Measurements from ENCODE around the gene NSD1. TPM values are rescaled to one million over a fixed set of nuclear protein-coding genes. Genes with fewer than 3 reads are reported as not detected.
A peak's percentile ranks its signal among the peaks of the same experiment; 100 is the strongest.
"Not testable (repeated sequence)": the region's sequence is repeated elsewhere in the genome, so short reads cannot be mapped to it uniquely, and the experiment has no call there.

The NSD1 gene
- total RNA-seq, 2 experiments from 2014 or later: 83.2 to 92.9 TPM

DNA sequence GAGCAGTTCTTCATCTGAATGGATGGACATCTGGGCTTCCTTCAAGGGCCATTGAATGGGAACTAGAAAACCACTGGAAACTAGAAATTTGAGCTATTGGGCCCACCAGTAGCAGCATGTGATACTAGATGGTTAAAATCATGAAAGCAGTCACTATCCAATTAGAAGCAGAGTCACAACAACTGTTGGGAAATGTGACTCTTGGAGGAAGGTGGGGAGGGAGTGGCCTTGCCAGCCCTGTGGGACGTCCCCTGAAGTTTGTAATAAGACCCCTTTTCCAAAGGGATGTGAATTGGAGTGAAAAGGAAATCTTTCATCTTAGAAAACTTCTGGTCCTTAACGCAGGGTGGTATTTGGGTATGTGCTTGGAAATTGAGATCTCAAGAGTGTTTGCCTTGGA, 164.3 kb downstream of the NSD1 start:
- POLR2A ChIA-PET: interaction anchor here (0.7 kb wide), 1 partner anchor 29 kb away, joined by 3 read pairs; no protein-coding TSS in a partner anchor
- no peak for DNase-seq
- H3K4me1 Mint-ChIP-seq: peaks cover 77% of the 10 kb centered on the region

GRCh38 chr5:177299697-177300096, 166.1 kb downstream of the NSD1 start:
- Mint-ChIP-seq H3K27me3 (no peaks in the 10 kb centered on the region), H3K4me1 (peaks cover 82% of the 10 kb centered on the region), H3K36me3 (ENCODE audit: low read depth) (peaks cover 67% of the 10 kb centered on the region), H3K27ac (peak overlapping the region; percentile 86), H3K4me3 (no peak overlapping the region), H3K9me3 (no peaks in the 10 kb centered on the region)
- no peak for DNase-seq
- POLR2A ChIA-PET: no interaction called here
- CTCF ChIA-PET: interaction anchor here (1.0 to 4.1 kb wide), 4 partner anchors 10 to 186 kb away, joined by 3 to 30 read pairs (median 4); no protein-coding TSS in a partner anchor

More for the DNA sequence above, 164.3 kb downstream of the NSD1 start:
- no peaks in the 10 kb centered on the region for H3K9me3 Mint-ChIP-seq
- no peaks in the 10 kb centered on the region for H3K27me3 Mint-ChIP-seq
- CTCF ChIA-PET: interaction anchor here (0.6 to 4.1 kb wide), 4 partner anchors 12 to 122 kb away, joined by 3 to 30 read pairs (median 6); no protein-coding TSS in a partner anchor
- no peak overlapping the region for H3K4me3 Mint-ChIP-seq
- no peak overlapping the region for H3K27ac Mint-ChIP-seq
- H3K36me3 Mint-ChIP-seq (ENCODE audit: low read depth): peaks cover 69% of the 10 kb centered on the region

DNA sequence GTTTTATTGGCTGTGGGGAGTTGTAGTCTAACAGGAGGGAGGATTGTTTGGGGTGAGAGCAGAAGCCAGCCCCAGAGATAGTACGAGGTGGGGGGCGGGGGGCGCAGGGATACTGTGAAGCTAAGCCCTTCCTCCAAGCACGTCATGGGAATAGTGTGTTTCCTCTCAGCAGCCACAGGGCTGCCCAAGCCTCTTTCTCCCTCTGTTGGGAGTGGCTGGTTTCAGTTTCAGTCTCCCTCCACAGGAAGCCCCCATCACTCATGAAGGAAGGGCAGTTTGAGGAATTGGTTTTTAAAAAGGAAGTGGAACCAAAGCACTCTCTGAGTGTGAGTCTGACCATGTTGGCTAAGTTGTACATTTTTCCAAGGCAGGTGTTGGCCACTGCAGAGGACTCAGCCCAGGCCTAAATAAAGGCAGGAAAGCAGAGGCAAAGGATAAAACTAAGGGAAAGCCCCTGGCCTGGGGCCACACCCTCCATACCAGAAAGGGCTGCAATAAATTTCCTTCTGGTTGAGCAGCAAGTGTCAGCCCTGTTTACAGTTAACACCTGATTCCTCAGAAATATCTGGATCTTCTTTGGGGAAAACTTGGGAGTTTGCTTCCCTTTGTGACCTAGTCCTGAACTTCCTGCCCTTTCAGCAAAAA, 166.8 kb downstream of the NSD1 start:
- ChIA-PET CTCF (interaction anchor here (1.0 to 2.3 kb wide), 4 partner anchors 10 to 186 kb away, joined by 3 to 13 read pairs (median 6); no protein-coding TSS in a partner anchor), POLR2A (interaction anchor here (0.6 kb wide), 1 partner anchor 171 kb away, joined by 3 read pairs; no protein-coding TSS in a partner anchor)
- Mint-ChIP-seq H3K9me3 (no peaks in the 10 kb centered on the region), H3K4me1 (peaks cover 83% of the 10 kb centered on the region), H3K36me3 (ENCODE audit: low read depth) (peaks cover 67% of the 10 kb centered on the region), H3K27me3 (no peaks in the 10 kb centered on the region), H3K27ac (peak overlapping the region; percentile 89), H3K4me3 (peak overlapping the region; percentile 55)
- DNase-seq: peak; percentile 74

- POLR2A ChIA-PET: interaction anchor here (0.6 kb wide), 1 partner anchor 171 kb away, joined by 3 read pairs; no protein-coding TSS in a partner anchor
- CTCF ChIA-PET: interaction anchor here (0.5 to 2.3 kb wide), 8 partner anchors 9 to 187 kb away, joined by 3 to 13 read pairs (median 4); no protein-coding TSS in a partner anchor
- peak overlapping the region; percentile 89 for H3K27ac Mint-ChIP-seq
- no peaks in the 10 kb centered on the region for H3K9me3 Mint-ChIP-seq
- H3K4me3 Mint-ChIP-seq: peak overlapping the region; percentile 55
- H3K27me3 Mint-ChIP-seq: no peaks in the 10 kb centered on the region
- DNase-seq: no peak
- H3K4me1 Mint-ChIP-seq: peaks cover 83% of the 10 kb centered on the region
- H3K36me3 Mint-ChIP-seq (ENCODE audit: low read depth): peaks cover 67% of the 10 kb centered on the region
Measured at GRCh38 chr5:177300951-177301350, 167.4 kb downstream of the NSD1 start.

GRCh38 chr5:177301503-177302165, 168.1 kb downstream of the NSD1 start:
- ChIA-PET POLR2A (no interaction called here), CTCF (interaction anchor here (0.5 to 2.3 kb wide), 9 partner anchors 8 to 188 kb away, joined by 3 to 13 read pairs (median 4); no protein-coding TSS in a partner anchor)
- H3K27me3 Mint-ChIP-seq: no peaks in the 10 kb centered on the region
- peaks cover 83% of the 10 kb centered on the region for H3K4me1 Mint-ChIP-seq
- DNase-seq: no peak
- H3K27ac Mint-ChIP-seq: peak overlapping the region; percentile 89
- H3K9me3 Mint-ChIP-seq: no peaks in the 10 kb centered on the region
- H3K4me3 Mint-ChIP-seq: peak overlapping the region; percentile 88
- H3K36me3 Mint-ChIP-seq (ENCODE audit: low read depth): peaks cover 66% of the 10 kb centered on the region

GRCh38 chr5:177302354-177303110, 169.0 kb downstream of the NSD1 start:
- H3K4me3 Mint-ChIP-seq: peak overlapping the region; percentile 88

GRCh38 chr5:177303121-177303924, 169.8 kb downstream of the NSD1 start, which contains the start of the genes PRELID1 and RAB24:
PRELID1 (plus strand) TSS chr5:177303799; CDS start chr5:177303986, 187 bp downstream.
RAB24 (minus strand) TSS chr5:177303719; CDS start chr5:177303288, 431 bp downstream.
- H3K4me1 Mint-ChIP-seq: peaks cover 72% of the 10 kb centered on the region
- no peaks in the 10 kb centered on the region for H3K27me3 Mint-ChIP-seq
- DNase-seq: peak; percentile 87
- peak within 1 kb of the TSS; percentile 92 for H3K27ac Mint-ChIP-seq
- H3K36me3 Mint-ChIP-seq (ENCODE audit: low read depth): peaks cover 62% of the 10 kb centered on the region
- ChIA-PET CTCF (interaction anchor here (0.5 to 2.2 kb wide), 13 partner anchors 9 to 189 kb away, joined by 3 to 9 read pairs (median 4); partner anchors contain the start of gene NSD1), POLR2A (interaction anchor here (0.6 kb wide), 1 partner anchor 70 kb away, joined by 4 read pairs; no protein-coding TSS in a partner anchor)
- peak within 1 kb of the TSS; percentile 88 for H3K4me3 Mint-ChIP-seq
- H3K9me3 Mint-ChIP-seq: no peaks in the 10 kb centered on the region

More at GRCh38 chr5:177302354-177303110, 169.0 kb downstream of the NSD1 start:
- Mint-ChIP-seq H3K4me1 (peaks cover 80% of the 10 kb centered on the region), H3K27ac (peak overlapping the region; percentile 87), H3K9me3 (no peaks in the 10 kb centered on the region), H3K36me3 (ENCODE audit: low read depth) (peaks cover 65% of the 10 kb centered on the region), H3K27me3 (no peaks in the 10 kb centered on the region)
- ChIA-PET POLR2A (no interaction called here), CTCF (interaction anchor here (1.2 to 2.3 kb wide), 10 partner anchors 7 to 189 kb away, joined by 3 to 13 read pairs (median 4); no protein-coding TSS in a partner anchor)
- no peak for DNase-seq

DNA sequence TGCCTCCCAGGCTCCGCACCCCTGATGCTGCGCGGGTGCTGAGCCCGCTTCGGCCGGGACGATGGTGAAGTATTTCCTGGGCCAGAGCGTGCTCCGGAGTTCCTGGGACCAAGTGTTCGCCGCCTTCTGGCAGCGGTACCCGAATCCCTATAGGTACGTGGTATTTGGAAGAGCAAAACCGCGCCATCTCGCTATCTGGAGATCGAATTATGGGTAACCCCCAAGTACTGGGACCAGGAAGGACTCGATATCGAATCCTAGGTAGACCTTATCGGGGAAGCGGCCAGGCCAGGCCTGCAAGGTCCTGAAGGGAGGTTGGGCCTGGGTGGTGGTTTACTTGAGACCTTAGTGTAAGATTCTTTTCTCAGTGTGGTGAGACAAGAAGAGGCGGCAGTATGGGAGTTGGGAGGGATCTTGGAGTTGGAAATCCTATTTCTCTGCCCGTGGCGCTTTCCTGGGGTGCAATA, 170.4 kb downstream of the NSD1 start:
- H3K4me3 Mint-ChIP-seq: peak overlapping the region; percentile 88
- ChIA-PET CTCF (interaction anchor here (0.5 to 2.2 kb wide), 13 partner anchors 9 to 190 kb away, joined by 3 to 9 read pairs (median 4); partner anchors contain the start of gene NSD1), POLR2A (no interaction called here)
- no peaks in the 10 kb centered on the region for H3K9me3 Mint-ChIP-seq
- H3K4me1 Mint-ChIP-seq: peaks cover 72% of the 10 kb centered on the region
- H3K27ac Mint-ChIP-seq: peak overlapping the region; percentile 92
- DNase-seq: no peak
- H3K27me3 Mint-ChIP-seq: no peaks in the 10 kb centered on the region
- H3K36me3 Mint-ChIP-seq (ENCODE audit: low read depth): peaks cover 62% of the 10 kb centered on the region

- POLR2A ChIA-PET: interaction anchor here (0.6 kb wide), 1 partner anchor 9 kb away, joined by 3 read pairs; no protein-coding TSS in a partner anchor
- CTCF ChIA-PET: interaction anchor here (0.7 to 2.0 kb wide), 5 partner anchors 8 to 168 kb away, joined by 3 to 7 read pairs (median 3); no protein-coding TSS in a partner anchor
- H3K27me3 Mint-ChIP-seq: no peaks in the 10 kb centered on the region
- no peaks in the 10 kb centered on the region for H3K9me3 Mint-ChIP-seq
- H3K4me3 Mint-ChIP-seq: peak overlapping the region; percentile 88
- H3K4me1 Mint-ChIP-seq: peaks cover 72% of the 10 kb centered on the region
- H3K36me3 Mint-ChIP-seq (ENCODE audit: low read depth): peaks cover 65% of the 10 kb centered on the region
- DNase-seq: peak; percentile 43
- H3K27ac Mint-ChIP-seq: peak overlapping the region; percentile 92
Measured at GRCh38 chr5:177304392-177305119, 171.0 kb downstream of the NSD1 start.

DNA sequence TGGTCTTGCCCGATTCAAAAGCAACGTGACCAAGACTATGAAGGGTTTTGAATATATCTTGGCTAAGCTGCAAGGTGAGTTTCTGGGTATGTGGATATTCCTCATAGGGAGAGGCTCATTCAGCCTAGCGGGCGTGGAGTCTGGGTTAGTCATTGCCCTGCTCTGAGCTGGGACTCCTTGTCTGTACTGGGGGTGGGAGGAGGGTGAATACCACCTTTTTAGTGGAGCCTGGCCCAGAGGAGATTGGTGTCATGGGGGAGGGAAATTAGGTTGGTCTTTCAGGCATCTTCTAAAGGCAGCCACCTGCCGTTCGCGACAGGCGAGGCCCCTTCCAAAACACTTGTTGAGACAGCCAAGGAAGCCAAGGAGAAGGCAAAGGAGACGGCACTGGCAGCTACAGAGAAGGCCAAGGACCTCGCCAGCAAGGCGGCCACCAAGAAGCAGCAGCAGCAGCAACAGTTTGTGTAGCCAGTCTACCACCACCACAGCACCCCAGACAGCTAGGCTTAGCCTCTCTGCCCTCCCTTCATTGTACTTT, 172.6 kb downstream of the NSD1 start:
- Mint-ChIP-seq H3K4me1 (peaks cover 70% of the 10 kb centered on the region), H3K36me3 (ENCODE audit: low read depth) (peaks cover 66% of the 10 kb centered on the region), H3K4me3 (peak overlapping the region; percentile 88), H3K27ac (peak overlapping the region; percentile 65)
- POLR2A ChIA-PET, H3K27me3 Mint-ChIP-seq, H3K9me3 Mint-ChIP-seq, DNase-seq: not testable (repeated sequence)
- CTCF ChIA-PET: interaction anchor here (0.6 to 1.4 kb wide), 3 partner anchors 77 to 316 kb away, joined by 3 to 5 read pairs (median 4); no protein-coding TSS in a partner anchor

Measured in activated CD4-positive, alpha-beta T cell treated with anti-CD3 and anti-CD28 coated beads, Interleukin-2, amount 10 ng/mL, durations not matched to agents 7 days and 5 days (primary cell).